HG02678 (cell line): Measurements from ENCODE around the gene APBA2.

Experiments
- ATAC-seq: cut with Tn5 transposase; IDR thresholded peaks from one replicate; pipeline ENCODE4 v1.9.1; 2021; ENCODE audit warnings: mild to moderate bottlenecking, moderate library complexity; ENCODE audit not compliant: unreplicated experiment

The APBA2 gene

DNA sequence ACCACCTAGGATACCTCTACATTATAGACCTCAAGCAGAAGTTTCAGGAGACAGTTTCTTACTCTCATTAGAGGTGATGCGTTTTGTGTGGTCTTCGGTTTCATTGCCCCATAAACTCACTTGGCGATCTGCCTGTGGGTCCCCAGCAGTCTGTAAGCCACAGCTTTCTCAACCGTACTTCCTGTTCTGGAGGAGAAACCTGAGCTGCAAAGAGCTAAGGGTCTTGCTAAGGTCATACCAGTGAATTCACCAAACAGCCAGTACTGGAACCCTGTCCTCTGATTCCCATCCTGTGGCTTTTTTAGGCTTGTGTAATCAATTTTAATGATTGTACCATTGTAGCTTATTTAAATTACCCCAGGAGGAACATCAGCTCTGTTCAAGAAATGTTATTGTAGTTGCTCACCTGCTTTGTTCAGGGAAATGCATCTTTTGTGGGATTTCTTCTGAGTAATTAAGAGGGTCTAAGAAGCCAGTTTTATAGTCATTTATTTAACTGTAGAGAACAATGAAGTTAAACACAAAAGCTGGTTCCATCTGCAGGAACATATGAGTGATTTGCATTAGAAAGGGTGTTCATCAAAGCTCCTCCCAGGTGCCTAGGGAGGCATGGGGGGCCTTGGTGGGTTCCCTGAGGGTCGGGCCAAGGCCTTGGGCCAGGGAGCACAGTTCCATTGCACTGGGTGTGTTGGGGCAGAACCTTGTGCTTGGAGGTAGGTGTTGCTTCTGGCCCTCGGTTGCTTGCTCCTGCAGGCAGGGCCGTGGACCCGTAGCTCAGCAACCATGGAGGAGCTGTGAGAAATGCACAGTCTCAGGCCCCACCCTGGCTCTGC is 69.6 kb downstream of the APBA2 start:
- ATAC-seq, result no peak

DNA sequence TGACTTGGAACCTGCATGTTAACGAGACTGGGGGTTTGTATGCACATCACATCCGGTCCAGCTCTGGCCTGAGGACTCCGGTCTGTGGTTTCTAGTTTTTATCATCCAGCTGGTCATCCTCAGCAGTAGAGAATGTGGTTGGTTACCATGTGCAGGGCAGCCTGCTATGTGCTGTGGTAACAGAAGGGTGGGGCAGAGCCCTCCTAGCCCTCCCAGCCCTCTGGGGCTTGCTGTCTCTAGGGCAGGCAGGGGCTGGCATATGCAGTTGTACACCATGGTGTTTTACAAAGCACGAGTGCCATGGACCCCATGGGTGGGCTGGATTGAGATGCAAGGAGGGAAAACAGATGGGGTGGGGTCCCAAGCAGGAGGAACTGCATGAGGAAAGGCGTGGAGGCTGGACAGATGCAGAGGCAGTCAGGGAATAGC is 70.2 kb downstream of the APBA2 start:
- no peak for ATAC-seq

DNA sequence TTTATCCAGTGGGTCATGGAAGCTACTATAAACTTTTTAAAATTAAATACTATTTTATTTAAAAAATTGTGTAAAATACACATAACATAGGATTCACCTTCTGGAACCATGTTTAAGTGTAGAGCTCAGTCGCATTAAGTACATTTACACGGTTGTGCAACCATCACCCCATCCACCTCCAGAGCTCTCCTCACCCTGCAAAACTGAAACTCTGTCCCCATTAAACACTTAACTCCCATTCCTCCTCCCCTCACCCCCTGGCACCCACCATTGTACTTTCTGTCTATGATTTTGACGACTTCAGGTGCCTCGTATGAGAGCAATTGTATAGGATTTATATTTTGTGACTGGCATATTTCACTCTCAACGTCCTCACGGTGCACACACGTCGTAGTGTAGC is 70.7 kb downstream of the APBA2 start:
- no peak for ATAC-seq

DNA sequence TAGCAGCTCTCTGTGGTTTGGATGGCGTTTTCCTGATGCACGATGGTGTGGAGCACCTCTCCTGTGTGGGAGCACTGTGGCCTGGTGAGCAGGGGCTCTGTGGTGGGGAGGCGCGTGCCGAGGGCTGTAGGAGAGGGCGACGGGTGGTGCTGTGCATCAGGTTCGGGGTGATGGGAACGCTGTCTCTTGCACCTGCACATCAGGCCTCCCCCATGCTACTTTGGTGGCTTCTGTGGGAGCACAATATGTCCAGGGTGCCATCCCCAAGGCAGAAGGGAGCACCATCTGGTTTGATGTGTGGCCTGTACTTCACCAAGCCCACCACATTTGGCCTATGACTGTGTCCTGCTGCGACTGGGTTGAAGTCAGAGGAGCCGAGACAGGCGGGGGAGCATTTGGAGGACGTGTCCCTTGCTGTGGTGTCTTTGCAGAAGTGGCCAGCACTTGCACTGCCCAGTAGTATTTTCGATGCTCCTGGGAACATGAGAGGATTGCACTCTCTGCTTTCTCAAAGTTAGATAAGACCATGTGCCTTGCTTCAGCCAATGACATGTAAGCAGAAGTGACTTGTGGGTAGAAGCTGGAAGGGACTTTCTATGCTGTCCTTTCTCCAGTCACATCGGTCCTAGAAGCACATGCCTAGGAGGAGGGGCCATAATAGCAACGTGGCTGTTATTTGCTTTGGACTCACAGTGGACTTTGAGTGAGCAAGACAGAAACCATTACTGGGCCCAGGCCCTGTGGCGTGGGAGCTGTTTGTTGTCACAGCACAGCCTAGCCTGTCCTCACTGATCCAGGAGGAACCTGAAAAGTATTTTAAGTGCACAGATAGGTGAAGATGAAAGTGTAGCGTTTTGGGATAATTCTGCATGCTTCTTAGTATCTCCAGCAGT is 72.1 kb downstream of the APBA2 start:
- no peak for ATAC-seq

DNA sequence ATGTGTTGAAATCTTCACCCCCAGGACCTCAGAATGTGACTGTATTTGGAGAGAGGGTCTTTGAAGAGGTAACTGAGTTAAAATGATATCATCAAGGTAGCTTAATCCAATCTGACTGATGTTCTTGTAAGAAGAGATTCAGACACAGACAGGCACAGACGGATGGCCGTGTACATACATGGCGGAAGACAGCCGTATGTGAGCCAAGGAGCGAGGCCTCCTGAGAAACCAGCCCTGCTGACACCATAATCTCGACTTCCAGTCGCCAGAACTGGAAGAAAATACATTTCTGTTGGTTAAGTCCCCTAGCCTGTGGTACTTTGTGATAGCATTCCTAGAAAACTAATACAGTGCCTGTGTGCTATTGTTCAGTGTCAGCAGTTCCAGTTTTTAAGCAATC is 73.6 kb downstream of the APBA2 start:
- no peak for ATAC-seq

DNA sequence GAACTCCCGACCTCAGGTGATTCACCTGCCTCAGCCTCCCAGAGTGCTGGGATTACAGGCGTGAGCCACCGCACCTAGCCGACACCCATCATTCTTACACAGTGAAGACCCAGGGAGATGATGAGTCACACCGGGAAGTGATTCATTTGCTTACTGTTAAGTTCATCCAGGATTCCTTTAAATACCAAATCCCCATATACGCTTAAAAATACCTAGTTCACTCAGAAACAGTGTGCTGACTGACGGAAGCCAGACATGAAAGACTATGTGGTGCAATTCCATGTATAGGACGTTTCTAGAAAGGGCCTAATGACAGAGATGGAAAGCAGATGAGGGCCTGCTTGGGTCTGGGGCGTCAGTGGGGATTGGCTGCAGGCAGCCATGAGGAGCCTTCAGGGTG is 75.2 kb downstream of the APBA2 start:
- ATAC-seq, result no peak

DNA sequence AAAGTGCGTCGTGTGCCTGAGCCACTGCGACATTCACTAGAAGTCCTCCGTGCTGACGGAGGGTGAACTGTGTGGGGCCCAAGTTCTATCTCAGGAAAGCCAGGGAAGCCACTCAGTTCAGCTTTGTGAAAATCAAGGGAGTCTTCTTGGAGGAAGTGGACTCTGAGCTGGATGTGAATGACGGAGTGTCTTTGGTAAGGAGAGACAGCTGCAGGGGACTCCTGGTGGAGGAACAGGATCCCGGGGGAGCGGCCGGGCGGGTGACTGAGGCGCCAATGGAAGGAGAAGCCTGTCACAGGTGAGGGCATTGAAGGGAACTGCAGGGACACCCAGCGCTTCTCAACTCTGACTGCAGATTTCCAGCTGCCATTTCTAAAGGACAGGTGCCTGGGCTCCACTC is 75.6 kb downstream of the APBA2 start:
- ATAC-seq, result no peak

DNA sequence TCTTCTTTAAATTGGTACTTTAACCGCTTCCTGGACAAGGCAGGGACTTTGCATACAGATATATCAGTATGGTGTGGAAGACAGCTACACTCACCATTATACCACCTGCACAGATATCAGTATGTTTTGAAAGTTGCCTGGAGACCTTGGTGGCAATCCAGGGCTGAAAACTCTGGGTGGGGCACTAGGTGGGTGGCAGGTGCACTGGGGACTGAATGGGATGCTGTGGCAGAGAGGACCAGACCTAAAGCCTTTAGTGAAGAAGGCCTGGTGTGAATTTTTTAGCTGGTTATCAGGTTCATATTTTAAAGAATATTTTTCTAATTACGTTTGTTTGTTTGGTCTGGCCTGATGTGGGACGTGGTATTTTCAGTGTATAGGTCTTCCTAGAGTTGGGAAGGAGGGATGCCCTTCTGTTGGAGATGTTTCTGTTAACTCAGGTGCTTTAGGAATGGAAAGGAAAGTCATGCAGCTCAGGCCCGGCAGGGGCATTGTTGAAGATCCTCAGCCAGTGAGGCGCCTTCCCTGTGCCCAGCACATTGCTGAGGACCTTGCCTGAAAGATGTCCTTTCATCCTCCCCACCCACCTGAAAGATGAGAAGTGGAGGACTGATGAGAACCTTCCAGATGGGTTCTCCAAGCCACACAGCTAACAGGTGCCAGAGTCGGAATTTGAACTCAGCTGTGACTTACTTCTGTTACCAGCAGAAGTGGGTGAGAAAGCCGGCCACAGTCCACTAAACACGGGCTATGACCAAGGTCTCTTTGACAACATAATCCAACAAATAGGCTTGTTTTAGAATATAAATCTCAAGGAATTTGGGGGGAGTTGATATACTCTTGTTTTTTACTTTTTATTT is 77.3 kb downstream of the APBA2 start:
- ATAC-seq, result no peak

DNA sequence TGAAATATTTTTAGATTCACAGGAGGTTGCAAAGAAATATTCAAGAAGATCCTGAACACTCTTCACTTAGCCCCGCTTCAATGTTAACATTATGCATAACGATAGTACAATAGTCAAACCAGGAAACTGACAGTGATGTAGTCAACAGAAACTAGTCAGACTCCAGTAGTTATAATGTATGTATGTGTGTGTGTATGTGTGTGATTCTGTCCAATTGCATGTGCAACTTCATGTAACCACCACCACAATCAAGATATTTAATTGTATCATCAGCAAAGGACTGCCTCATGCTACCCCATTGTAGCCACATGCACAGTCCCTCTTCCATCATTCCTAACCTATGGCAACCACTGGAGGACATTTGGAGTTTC is 77.9 kb downstream of the APBA2 start:
- ATAC-seq, result no peak

DNA sequence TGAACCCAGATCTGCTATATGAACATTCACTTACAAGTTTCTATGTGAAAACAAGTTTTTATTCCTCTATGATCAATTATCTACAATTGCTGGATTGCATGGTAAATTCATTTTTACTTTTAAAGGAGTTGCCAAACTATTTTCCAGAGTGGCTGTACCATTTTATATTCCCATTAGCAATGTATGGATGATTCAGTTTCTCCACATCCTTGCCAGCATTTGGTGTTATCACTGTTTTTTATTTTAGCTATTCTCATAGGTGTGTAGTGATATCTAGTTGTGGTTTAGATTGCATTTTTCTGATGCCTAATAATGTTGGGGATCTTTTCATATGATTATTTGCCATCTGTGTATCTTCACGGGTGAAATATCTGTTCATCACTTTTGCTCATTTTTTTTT is 78.3 kb downstream of the APBA2 start:
- ATAC-seq, result no peak

DNA sequence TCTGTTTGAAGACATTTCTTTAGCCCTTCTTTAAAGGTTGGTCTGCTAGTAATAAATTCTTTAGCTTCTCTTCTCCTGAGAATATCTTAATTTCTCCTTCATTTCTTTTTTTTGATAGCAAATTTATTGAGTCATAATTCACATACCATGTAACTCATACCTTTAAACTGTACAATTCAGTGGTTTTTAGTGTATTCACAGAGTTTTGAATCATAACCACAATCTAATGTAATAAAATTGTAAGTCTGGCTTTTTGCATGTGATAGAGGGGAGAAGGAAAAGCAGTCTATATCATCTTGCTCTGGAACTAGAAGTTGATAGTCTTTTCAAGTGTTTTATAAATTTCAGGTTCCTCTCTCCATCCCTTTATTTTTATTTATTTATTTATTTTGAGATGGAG is 81.3 kb downstream of the APBA2 start:
- no peak for ATAC-seq

DNA sequence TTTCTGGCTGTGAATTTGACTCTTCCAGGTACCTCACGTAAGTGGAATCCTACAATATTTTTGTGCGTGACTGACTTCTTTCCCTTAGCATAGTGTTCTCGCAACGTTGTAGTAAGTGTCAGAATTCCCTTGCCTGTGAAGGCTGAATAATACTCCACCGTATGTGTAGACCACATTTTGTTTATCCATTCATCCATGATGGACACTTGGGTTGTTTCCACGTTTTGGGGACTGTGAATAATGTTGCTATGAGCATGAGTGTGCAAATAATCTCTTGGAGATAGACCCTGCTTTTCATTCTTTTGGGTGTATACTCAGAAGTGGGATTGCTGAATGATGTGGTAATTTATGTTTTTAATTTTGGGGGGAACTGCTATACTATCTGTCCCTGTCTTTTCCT is 82.2 kb downstream of the APBA2 start:
- no peak for ATAC-seq

DNA sequence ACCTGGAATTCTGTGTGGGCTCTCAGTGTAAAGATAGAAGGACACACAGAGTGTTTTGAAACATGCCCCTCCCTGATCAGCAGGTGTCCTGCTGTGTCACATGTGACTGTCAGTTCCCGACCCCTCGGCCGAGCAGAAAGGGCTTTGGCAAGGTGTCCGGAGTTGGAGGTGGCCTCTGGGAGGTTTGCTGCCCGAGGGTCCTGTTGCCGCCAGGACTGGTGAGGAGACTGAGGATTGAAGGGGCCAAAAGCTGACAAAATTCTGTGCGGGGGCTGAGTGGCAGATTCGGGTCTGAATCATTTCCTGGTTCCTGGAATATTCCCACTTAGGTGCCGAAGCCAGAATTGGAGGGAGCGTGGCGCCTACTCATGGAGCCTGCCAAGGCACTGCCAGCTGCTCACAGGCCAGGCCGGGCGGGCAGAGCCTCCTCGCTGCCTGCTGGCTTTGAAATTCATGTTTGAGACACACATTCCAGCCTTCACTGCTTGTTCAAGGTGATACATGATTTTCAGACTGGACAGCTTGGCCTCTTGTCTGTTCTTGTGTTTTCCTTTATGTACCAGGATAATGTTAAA is 83.8 kb downstream of the APBA2 start:
- ATAC-seq, result no peak

DNA sequence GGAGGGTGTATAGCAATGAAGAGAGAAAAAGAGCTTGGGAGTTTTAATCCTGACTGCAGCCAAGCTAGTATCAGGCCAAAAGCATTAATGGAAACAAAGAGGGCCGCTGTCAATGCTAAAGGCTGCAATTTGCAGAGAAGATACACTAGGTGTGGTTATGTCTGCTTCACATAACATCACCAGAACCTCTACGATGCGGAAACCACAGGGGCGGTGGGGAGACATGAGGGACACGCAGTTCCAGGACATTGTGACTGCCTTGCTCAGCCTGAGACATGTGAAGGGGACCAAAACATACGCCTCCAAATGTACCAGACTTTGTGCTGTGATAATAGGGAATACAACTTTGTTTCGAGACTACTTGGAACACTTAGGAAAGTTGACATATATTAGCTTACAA is 88.4 kb downstream of the APBA2 start:
- ATAC-seq, result no peak

DNA sequence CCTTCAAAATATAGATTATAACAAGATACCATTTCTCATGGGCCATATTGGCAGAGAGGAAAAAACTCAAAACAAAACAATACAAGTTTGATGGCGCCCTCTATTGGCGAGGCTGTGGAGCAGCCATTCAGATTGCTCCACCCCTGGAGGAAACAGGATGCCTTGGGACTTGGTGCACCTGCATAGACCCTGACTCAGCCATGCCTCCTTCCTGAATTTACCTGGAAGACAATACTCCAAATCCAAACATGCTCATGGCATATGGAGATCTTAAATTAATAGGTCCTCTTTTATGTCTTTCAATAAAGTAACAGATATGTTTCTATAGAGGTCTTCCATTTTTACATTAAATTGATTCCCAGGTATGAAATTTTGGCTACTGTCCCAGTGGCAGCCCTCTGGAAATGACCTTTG is 90.0 kb downstream of the APBA2 start:
- ATAC-seq, result no peak

DNA sequence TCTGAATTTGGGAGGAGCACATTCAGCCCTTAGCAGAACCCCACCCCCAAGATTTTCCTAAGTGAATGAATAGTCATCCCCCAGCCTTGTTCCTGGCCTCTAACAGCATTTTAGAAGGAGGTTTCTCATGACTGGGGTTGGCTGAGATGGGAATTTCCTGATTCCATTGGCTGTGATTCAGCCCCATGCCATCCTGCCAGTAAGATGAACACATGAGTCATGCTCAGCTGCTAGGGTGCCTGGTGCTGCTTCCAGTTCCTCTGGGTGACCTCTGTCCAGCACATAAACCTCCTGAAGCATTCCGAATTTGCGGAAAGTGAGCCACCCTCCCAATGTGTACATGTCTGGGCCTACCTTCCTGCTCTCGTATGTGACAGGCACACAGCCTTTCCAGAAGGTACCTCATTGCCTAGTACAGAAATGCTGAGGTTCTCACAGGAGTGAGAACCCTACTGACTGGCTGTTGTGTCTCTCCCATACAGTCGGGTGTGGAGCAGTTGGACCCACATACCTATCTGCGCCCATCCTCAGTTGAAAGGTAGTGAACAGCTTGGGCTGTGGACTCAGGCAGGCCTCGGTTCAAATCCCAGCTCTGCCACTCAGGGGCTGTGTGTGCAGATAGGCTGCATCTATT is 91.7 kb downstream of the APBA2 start:
- ATAC-seq, result no peak

DNA sequence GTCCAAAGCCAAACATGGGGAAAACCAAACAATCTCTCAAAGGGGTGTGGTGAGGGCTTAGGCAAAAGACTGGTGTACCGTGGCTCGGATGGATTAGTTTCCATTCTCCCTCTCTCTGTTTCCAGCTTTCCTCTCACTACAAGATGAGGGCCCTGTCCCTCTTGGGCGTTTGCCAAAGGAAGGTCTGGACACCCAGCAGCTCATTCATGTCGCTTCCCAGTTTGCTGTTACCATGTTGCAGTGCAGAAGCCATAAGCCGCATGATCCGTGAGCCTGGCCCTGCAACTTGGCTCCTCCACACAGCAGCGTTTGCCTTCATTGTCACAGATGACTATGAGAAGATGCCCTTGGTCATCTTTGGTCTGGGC is 92.2 kb downstream of the APBA2 start:
- no peak for ATAC-seq

DNA sequence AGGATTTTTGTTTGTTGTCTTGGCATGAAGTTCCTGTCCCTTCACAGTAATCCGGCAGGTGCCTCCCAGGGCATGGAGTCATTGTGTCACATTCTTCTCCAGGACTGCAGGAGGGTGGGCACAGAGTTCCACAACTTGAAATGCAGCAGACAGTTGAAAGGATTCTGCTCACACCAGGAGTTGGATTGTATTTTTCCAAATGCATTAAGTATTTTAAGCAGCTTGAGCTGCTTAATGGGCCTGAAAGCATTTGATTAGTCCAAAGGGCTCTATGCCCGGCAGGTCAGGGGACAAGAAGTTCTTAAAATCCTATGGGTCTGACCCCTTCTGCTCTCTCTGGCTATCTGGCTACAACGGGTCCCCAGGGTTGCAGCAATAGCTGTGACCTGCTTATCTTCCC is 92.9 kb downstream of the APBA2 start:
- no peak for ATAC-seq

DNA sequence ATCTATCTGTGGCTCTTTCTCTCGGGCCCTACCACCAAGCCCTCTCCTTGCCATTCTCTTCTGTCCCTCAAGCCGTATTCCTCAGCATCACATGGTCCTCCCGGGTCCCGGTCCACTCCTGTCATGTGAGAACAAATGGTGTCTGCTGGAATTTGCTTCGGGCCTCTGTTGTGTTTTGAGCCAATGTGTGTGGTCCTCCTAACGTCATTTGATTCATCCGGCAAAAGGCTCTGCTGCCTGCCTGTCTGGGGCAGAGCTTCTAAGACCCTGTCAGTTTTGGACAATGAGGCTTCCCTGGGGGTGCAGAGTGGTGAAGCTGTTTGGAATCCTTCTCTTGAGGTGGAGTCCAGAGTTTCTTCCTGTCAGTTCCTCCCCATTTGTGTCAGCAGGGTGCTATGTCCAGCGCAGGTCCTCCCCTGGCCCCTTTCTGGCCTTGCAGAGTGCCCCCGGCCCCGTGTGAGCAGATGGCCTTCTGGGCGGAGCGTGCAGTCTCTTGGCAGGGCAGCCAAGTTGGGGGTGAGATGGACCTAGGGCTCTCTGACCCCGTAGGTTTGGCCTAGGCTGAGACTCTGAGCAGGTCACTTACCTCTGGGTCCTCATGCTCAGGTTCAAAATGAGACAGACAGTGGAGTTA is 93.6 kb downstream of the APBA2 start:
- ATAC-seq, result no peak
